ENCODE results near the gene DRICH1. TPM values are rescaled to one million over a fixed set of nuclear protein-coding genes. Genes with fewer than 3 reads are reported as not detected.
"Not testable (repeated sequence)": the region's sequence is repeated elsewhere in the genome, so short reads cannot be mapped to it uniquely, and the experiment has no call there.

Gene DRICH1
- total RNA-seq, 4 donors from 2014 or later, result 0.33 TPM; not detected in 3

DNA sequence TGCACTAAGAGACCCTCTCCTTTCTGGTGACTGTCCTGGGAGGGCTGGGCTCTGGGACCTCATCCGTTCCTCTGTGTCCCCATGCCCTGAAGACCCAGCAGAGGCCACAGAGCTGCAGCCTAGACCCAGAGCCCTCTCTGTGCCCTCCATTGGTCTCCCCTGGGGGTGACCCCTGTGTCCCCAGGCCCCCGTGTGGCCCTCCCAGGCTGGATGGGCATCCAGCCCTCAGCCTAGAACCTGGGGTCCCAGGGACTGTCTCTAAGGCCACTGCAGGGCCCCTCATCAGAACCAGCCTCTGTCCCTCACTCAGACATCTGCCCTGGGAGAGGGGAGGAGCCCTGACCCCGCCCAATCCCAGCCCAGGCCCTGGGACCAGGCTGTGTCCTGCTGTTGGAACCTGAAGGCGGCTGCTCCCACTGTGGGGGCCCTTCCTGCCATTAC is 57.7 kb downstream of the DRICH1 start:
- Histone ChIP-seq H3K9me3 (no peaks in the 10 kb centered on the region), H3K36me3 (no peaks in the 10 kb centered on the region), H3K27me3 (no peaks in the 10 kb centered on the region), H3K27ac (replicated peaks in 1 of 4) (no peak overlapping the region), H3K4me3 (no peak overlapping the region), H3K4me1 (no peaks in the 10 kb centered on the region)
- DNase-seq (ENCODE audit: extremely low spot score), result no peak
- TF ChIP-seq POLR2A (IDR thresholded peaks at IDR 0.05; ENCODE audit: low read depth) (no peak), POLR2AphosphoS5 (IDR thresholded peaks at IDR 0.05) (no peak)
- WGBS, result 68% methylated on average over 2 of the region's 4 CpGs
- intact Hi-C loops (cut with DNase I), result no loop called here

DNA sequence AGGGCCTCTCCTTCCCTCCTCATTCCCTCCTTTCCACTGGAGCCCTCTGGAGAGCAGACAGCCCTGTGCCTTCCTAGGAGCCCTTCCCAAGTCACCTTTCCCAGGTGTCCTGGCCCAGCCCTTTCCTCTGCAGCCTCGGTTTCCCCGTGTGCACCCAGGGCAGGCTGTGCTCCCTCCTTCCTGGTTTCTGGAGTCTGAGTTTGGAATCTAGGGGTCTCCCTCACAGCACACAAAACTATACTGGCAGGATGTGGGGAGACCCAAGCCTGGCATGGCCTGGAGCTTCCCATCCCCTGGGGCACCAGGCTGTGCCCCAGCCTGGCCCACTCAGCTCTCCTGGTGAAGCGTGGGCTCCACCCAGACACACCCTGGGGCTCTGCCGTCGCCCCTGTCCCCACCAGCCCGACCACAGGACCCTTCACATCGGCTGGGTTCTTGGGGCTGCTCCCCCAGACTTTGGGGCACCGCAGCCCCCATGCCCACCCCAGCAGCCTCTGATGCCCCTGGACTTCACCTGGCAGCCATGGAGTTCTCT is 58.4 kb downstream of the DRICH1 start:
- H3K4me1 ChIP-seq; DNase-seq (ENCODE audit: extremely low spot score); H3K4me3 ChIP-seq; intact Hi-C loops (cut with DNase I); H3K36me3 ChIP-seq; H3K27ac ChIP-seq (replicated peaks in 1 of 4); H3K9me3 ChIP-seq; H3K27me3 ChIP-seq: not testable (repeated sequence)
- 89% methylated on average over 7 of the region's 8 CpGs for WGBS

DNA sequence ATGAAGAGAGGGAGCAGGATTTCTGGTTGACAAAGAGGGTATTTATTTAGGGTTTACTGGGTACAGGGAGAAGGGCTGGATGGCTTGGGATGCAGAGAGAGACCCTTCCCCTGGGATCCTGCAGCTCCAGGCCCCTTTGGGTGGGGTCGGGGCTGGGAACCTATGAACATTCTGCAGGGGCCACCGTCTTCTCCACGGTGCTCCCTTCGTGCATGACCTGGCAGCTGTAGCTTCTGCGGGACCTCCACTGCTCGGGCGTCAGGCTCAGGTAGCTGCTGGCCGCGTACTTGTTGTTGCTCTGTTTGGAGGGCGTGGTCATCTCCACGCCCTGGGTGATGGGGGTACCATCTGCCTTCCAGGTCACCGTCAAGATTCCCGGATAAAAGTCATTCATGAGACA is 59.0 kb downstream of the DRICH1 start:
- H3K27ac ChIP-seq (replicated peaks in 1 of 4); H3K36me3 ChIP-seq; H3K9me3 ChIP-seq; DNase-seq (ENCODE audit: extremely low spot score); intact Hi-C loops (cut with DNase I); H3K4me3 ChIP-seq; H3K4me1 ChIP-seq; H3K27me3 ChIP-seq: not testable (repeated sequence)
- 83% methylated on average over 13 of the region's 13 CpGs for WGBS

DNA sequence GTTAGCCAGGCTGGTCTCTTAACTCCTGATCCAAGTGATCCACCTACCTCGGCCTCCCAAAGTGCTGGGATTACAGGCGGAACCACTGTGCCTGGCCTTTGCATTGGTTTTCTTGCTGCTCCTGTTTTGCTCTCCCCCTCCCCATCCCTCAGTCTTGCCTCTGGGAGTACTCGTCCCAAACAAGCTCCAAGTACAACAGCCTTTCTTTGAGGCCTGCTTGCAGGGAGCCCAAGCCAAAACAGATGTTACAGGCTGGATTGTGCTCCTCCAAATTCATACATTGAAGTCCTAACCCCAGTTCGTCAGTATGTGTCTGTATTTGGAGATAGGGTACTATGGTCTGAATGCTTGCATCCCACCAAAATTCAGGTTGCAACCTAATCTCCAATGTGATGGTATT is 60.6 kb downstream of the DRICH1 start:
- H3K27me3 ChIP-seq, result peaks cover 0 to 9% (median 3%) of the 10 kb centered on the region in 4 donors
- H3K4me1 ChIP-seq, result peaks cover 2 to 4% (median 3%) of the 10 kb centered on the region in 4 donors
- no peaks in the 10 kb centered on the region for H3K9me3 ChIP-seq
- no peak overlapping the region for H3K4me3 ChIP-seq
- intact Hi-C loops (cut with DNase I), result no loop called here
- 85% methylated on average over 4 of the region's 4 CpGs for WGBS
- no peaks in the 10 kb centered on the region for H3K36me3 ChIP-seq
- TF ChIP-seq EP300 (IDR thresholded peaks at IDR 0.05) (no peak), POLR2A (IDR thresholded peaks at IDR 0.05; ENCODE audit: low read depth) (no peak)
- H3K27ac ChIP-seq (replicated peaks in 1 of 4), result no peak overlapping the region
- DNase-seq (ENCODE audit: extremely low spot score), result no peak

DNA sequence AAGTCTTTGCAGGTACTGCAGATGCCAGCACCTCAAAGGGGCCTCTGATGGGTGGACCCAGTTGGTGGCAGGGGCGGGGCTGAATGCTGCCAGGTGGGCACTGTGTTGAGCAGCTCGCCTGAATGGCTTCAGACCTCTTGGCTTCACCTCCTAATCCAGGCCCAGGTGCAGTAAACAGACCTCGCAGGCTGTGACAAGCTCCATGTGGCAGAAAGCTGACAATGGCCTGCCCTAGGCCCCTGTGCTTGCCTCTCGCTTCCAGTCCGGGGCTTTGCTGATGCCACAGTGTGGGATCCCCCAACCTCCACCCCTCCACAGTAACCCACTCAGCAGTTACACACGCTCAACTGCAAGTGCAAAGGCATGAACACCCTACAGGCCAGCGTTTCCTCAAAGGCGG is 61.4 kb downstream of the DRICH1 start:
- no peak for DNase-seq (ENCODE audit: extremely low spot score)
- peaks cover 10 to 12% (median 11%) of the 10 kb centered on the region in 4 donors for H3K4me1 ChIP-seq
- H3K36me3 ChIP-seq, result no peaks in the 10 kb centered on the region
- no peak for TF ChIP-seq POLR2AphosphoS5 (IDR thresholded peaks at IDR 0.05)
- TF ChIP-seq, protein P1, sequence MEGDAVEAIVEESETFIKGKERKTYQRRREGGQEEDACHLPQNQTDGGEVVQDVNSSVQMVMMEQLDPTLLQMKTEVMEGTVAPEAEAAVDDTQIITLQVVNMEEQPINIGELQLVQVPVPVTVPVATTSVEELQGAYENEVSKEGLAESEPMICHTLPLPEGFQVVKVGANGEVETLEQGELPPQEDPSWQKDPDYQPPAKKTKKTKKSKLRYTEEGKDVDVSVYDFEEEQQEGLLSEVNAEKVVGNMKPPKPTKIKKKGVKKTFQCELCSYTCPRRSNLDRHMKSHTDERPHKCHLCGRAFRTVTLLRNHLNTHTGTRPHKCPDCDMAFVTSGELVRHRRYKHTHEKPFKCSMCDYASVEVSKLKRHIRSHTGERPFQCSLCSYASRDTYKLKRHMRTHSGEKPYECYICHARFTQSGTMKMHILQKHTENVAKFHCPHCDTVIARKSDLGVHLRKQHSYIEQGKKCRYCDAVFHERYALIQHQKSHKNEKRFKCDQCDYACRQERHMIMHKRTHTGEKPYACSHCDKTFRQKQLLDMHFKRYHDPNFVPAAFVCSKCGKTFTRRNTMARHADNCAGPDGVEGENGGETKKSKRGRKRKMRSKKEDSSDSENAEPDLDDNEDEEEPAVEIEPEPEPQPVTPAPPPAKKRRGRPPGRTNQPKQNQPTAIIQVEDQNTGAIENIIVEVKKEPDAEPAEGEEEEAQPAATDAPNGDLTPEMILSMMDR (IDR thresholded peaks at IDR 0.05), result no peak
- TF ChIP-seq POLR2A (IDR thresholded peaks at IDR 0.05; ENCODE audit: low read depth), result no peak
- no peak for TF ChIP-seq EP300 (IDR thresholded peaks at IDR 0.05)
- no peak overlapping the region for H3K27ac ChIP-seq (replicated peaks in 1 of 4)
- peaks cover 0 to 17% (median 10%) of the 10 kb centered on the region in 4 donors for H3K27me3 ChIP-seq
- 89% methylated on average over 8 of the region's 8 CpGs for WGBS
- intact Hi-C loops (cut with DNase I), result no loop called here
- no peak overlapping the region for H3K4me3 ChIP-seq
- H3K9me3 ChIP-seq, result no peaks in the 10 kb centered on the region

DNA sequence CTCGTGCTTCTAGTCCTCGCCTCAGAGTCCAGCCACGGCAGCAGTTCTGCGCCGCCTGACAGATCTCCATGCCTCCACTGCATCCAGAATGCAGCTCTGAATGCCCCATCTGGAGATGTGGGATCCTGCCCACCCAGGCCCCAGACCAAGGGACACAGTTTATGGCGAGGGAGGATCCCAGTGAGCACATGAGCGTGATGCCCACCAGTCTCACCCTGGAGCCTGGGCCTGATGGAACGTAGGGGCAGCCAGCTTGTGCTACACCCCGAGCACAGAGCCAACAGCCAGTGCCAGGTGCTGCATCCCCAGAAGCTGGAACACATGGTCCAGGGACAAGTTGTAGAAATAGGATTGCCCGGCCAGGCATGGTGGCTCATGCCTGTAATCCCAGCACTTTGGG is 62.4 kb downstream of the DRICH1 start:
- intact Hi-C loops (cut with DNase I), result no loop called here

More for the DNA sequence above, 62.4 kb downstream of the DRICH1 start:
- Histone ChIP-seq H3K36me3 (no peaks in the 10 kb centered on the region), H3K27ac (replicated peaks in 1 of 4) (no peak overlapping the region), H3K9me3 (no peaks in the 10 kb centered on the region), H3K27me3 (peaks cover 0 to 26% (median 14%) of the 10 kb centered on the region in 4 donors), H3K4me1 (peaks cover 13 to 17% (median 16%) of the 10 kb centered on the region in 4 donors), H3K4me3 (no peak overlapping the region)
- DNase-seq (ENCODE audit: extremely low spot score), result no peak
- TF ChIP-seq EP300 (IDR thresholded peaks at IDR 0.05) (no peak), POLR2A (IDR thresholded peaks at IDR 0.05; ENCODE audit: low read depth) (no peak), POLR2AphosphoS5 (IDR thresholded peaks at IDR 0.05) (no peak)
- TF ChIP-seq, protein P1 (IDR thresholded peaks at IDR 0.05), result no peak
- 97% methylated on average over 8 of the region's 10 CpGs for WGBS
